Keratinocyte (primary cell): ENCODE data around the gene GATD1. TPM values are rescaled to one million over a fixed set of nuclear protein-coding genes. Genes with fewer than 3 reads are reported as not detected.

Experiments used
- DNase-seq: peaks from one replicate; pipeline ENCODE4 v3.0.0-alpha.2; 2011; ENCODE audit warnings: low read depth, missing footprints, low spot score
- FAIRE-seq: peaks from 2 replicates; lab custom pipeline; 2011; peaks lifted over from hg19 to GRCh38; lab: Jason Lieb, UNC
- H2AFZ ChIP-seq: 2 replicates; pipeline ENCODE4 v1.6.0; 2012; ENCODE audit warnings: low read length, control low read depth, inconsistent platforms; ENCODE audit not compliant: control insufficient read depth
- H3K27ac ChIP-seq: 2 replicates; pipeline ENCODE4 v1.5.1; 2011; ENCODE audit warnings: low read length; ENCODE audit not compliant: control insufficient read depth, insufficient read depth
- H3K27me3 ChIP-seq: 3 replicates; pipeline ENCODE4 v1.6.0; 2011; ENCODE audit warnings: low read length; ENCODE audit not compliant: control insufficient read depth, insufficient read depth; ENCODE audit errors: extremely low read depth
- H3K36me3 ChIP-seq, 2 experiments: 2 replicates in 1 of 2; 3 replicates in 1 of 2; pipeline ENCODE4 v1.5.1; 2011; ENCODE audit warnings: low read length in 2 of 2, mild to moderate bottlenecking in 1 of 2; ENCODE audit not compliant: control insufficient read depth in 2 of 2, insufficient read depth in 2 of 2; ENCODE audit errors: extremely low read depth in 1 of 2
- H3K4me1 ChIP-seq: 3 replicates; pipeline ENCODE4 v1.5.1; 2011; ENCODE audit warnings: low read length; ENCODE audit not compliant: control insufficient read depth, insufficient read depth; ENCODE audit errors: extremely low read depth
- H3K4me2 ChIP-seq: 3 replicates; pipeline ENCODE4 v1.6.0; 2011; ENCODE audit warnings: low read depth, low read length; ENCODE audit not compliant: control insufficient read depth, insufficient read depth; ENCODE audit errors: extremely low read depth
- H3K4me3 ChIP-seq, 3 experiments: fragments of 200-600 bp in 1 of 3; sonication (generic) in 1 of 3; 2 replicates in 2 of 3; 3 replicates in 1 of 3; pipeline ENCODE4 v1.5.1; 2011 to 2016; ENCODE audit warnings: low read length in 3 of 3, mild to moderate bottlenecking in 3 of 3, control low read depth in 2 of 3, inconsistent platforms in 1 of 3, low read depth in 1 of 3, mixed read lengths in 1 of 3, mixed run types in 1 of 3, moderate library complexity in 1 of 3; ENCODE audit not compliant: control insufficient read depth in 2 of 3, insufficient read depth in 2 of 3; ENCODE audit errors: extremely low read depth in 1 of 3
- H3K79me2 ChIP-seq: 2 replicates; pipeline ENCODE4 v1.6.0; 2012; ENCODE audit warnings: low read length; ENCODE audit not compliant: control insufficient read depth, insufficient read depth
- H3K9ac ChIP-seq: 3 replicates; pipeline ENCODE4 v1.6.0; 2011; ENCODE audit warnings: low read length; ENCODE audit not compliant: control insufficient read depth, insufficient read depth; ENCODE audit errors: extremely low read depth
- H3K9me1 ChIP-seq: 3 replicates; pipeline ENCODE4 v1.6.0; 2011; ENCODE audit warnings: low read length; ENCODE audit not compliant: control insufficient read depth, insufficient read depth; ENCODE audit errors: extremely low read depth
- H3K9me3 ChIP-seq: 2 replicates; pipeline ENCODE4 v1.5.1; 2012; ENCODE audit warnings: low read depth, low read length; ENCODE audit not compliant: control insufficient read depth
- H4K20me1 ChIP-seq: 3 replicates; pipeline ENCODE4 v1.6.0; 2011; ENCODE audit warnings: low read length; ENCODE audit not compliant: control insufficient read depth, insufficient read depth; ENCODE audit errors: extremely low read depth
- EZH2 ChIP-seq: IDR thresholded peaks from one replicate; pipeline ENCODE4 v1.6.1; 2012; ENCODE audit warnings: inconsistent platforms, mild to moderate bottlenecking, low read length, moderate library complexity
- dilution Hi-C: fragments of 300-500 bp; cut with MboI; formaldehyde crosslinking; loops from one replicate; pipeline ENCODE4 v1.7.0; 2020; ENCODE audit warnings: low sequenced_read_pairs; ENCODE audit not compliant: extremely low pct_ligation_motif_present
- polyA plus RNA-seq, 5 experiments: library from polyadenylated mRNA; depleted of rRNA in 3 of 5; stranded (reverse) in 3 of 5; stranded (forward) in 1 of 5; unstranded in 1 of 5; fragments of >200 nt; gene quantifications; 1 replicate in 1 of 5; 2 replicates in 3 of 5; 3 replicates in 1 of 5; pipeline versions ENCODE4 v1.2.1 to v1.2.3, GENCODE V29; 2011 to 2012; ENCODE audit warnings: missing spikeins in 2 of 5, low read depth in 1 of 5, low replicate concordance in 1 of 5
- TF ChIP-seq, protein P1 (sequence below), 3 experiments: IDR thresholded peaks in 1 of 3; conservative IDR thresholded peaks in 1 of 3; optimal IDR thresholded peaks in 1 of 3; 2 replicates in 2 of 3; 3 replicates in 1 of 3; pipeline versions ENCODE3 to v1.5.1; 2011; ENCODE audit warnings: low read length in 3 of 3, mild to moderate bottlenecking in 3 of 3, moderate library complexity in 2 of 3, control low read depth in 1 of 3, inconsistent platforms in 1 of 3; ENCODE audit not compliant: insufficient read depth in 2 of 3; ENCODE audit errors: extremely low read depth in 1 of 3

The GATD1 gene
- polyA plus RNA-seq, 1 donor (not counting 4 experiments of a cell fraction or from before 2014, with no cell fraction given) = 24.4 TPM

DNA sequence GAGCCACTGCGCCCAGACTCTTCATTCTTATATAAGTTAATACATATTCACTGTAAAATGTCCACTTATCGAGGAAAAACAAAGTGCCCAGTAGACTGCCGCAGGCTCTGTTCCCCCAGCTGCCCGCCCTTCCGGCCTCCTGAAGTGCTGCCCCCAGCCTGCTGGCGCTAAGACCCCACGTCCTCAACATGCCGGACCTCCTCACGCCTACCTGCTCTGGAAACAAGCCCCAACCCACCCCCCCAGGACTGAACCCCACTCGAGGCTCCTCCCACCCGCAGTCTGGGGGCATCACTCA lies 1.1 kb downstream of the GATD1 start:
- Histone ChIP-seq H3K4me3 (peak overlapping the region; percentile 79 to 91 (median 85)), H3K9me1 (peaks cover 12% of the 10 kb centered on the region), H3K9ac (peak overlapping the region; percentile 92), H3K36me3 (peaks cover 26 to 33% of the 10 kb centered on the region in 2 experiments), H3K4me2 (peak overlapping the region; percentile 91), H3K79me2 (peaks cover 76% of the 10 kb centered on the region), H3K9me3 (no peaks in the 10 kb centered on the region), H2AFZ (no peak overlapping the region), H3K4me1 (peaks cover 19% of the 10 kb centered on the region), H4K20me1 (peaks cover 11% of the 10 kb centered on the region), H3K27me3 (no peaks in the 10 kb centered on the region), H3K27ac (peak overlapping the region; percentile 77)
- FAIRE-seq = no peak
- dilution Hi-C loops = no loop called here
- DNase-seq = no peak
- TF ChIP-seq, protein P1, sequence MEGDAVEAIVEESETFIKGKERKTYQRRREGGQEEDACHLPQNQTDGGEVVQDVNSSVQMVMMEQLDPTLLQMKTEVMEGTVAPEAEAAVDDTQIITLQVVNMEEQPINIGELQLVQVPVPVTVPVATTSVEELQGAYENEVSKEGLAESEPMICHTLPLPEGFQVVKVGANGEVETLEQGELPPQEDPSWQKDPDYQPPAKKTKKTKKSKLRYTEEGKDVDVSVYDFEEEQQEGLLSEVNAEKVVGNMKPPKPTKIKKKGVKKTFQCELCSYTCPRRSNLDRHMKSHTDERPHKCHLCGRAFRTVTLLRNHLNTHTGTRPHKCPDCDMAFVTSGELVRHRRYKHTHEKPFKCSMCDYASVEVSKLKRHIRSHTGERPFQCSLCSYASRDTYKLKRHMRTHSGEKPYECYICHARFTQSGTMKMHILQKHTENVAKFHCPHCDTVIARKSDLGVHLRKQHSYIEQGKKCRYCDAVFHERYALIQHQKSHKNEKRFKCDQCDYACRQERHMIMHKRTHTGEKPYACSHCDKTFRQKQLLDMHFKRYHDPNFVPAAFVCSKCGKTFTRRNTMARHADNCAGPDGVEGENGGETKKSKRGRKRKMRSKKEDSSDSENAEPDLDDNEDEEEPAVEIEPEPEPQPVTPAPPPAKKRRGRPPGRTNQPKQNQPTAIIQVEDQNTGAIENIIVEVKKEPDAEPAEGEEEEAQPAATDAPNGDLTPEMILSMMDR (optimal IDR thresholded peaks at IDR 0.05 in 1 of 3, IDR thresholded peaks at IDR 0.05 in 1 of 3, conservative IDR thresholded peaks at IDR 0.05 in 1 of 3; ENCODE audit: extremely low read depth in 1 of 3, insufficient read depth in 2 of 3, low read length in 3 of 3) = no peak
- no peak for TF ChIP-seq EZH2

DNA sequence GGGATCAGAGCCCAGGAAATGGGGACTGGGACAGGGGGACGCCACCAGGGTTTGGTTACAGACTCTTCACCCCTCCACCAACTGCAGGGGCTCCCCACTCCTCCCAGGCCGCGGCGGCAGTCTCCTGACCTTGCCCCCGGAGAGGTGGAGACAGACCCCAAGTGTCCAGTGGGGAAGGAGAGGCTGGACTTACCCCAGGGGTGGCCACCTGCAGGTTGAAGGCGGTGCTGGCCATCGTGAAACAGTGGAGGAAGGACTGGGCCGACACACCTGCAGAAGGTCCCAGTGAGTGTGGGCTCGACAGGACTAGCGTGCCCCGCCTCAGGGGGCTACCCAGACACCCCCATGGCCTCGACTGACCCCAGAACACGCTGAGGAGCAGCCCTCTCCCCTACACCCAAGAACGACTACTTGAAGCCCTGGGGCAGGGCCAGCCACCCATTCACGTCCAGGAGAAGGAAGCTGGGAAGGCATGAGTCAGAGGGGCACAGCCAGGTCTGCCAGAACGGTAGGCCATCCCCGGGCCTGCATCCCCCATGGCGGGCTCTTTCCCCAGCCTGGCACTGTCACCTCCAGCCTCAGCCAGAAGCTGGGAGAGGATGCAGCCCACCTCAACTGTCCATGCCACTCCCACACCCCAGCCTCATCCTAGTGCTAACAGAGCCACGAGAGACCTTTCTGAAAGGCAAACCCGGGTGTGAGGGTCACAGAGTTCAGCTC lies 2.3 kb downstream of the GATD1 start:
- peaks cover 19% of the 10 kb centered on the region for H3K4me1 ChIP-seq
- peaks cover 37 to 40% of the 10 kb centered on the region in 2 experiments for H3K36me3 ChIP-seq
- H3K4me3 ChIP-seq = peak overlapping the region; percentile 57 to 91 (median 79)
- peak overlapping the region; percentile 91 for H3K4me2 ChIP-seq
- H2AFZ ChIP-seq = no peak overlapping the region
- no peaks in the 10 kb centered on the region for H3K9me3 ChIP-seq
- FAIRE-seq (peak; percentile 73), DNase-seq (no peak)
- peak overlapping the region; percentile 62 for H3K9ac ChIP-seq
- H3K9me1 ChIP-seq = peaks cover 12% of the 10 kb centered on the region
- dilution Hi-C loops = no loop called here
- H3K27me3 ChIP-seq = no peaks in the 10 kb centered on the region
- TF ChIP-seq EZH2 = no peak
- TF ChIP-seq, protein P1 (optimal IDR thresholded peaks at IDR 0.05 in 1 of 3, IDR thresholded peaks at IDR 0.05 in 1 of 3, conservative IDR thresholded peaks at IDR 0.05 in 1 of 3; ENCODE audit: extremely low read depth in 1 of 3, insufficient read depth in 2 of 3, low read length in 3 of 3) = no peak
- peaks cover 15% of the 10 kb centered on the region for H4K20me1 ChIP-seq
- H3K79me2 ChIP-seq = peaks cover 83% of the 10 kb centered on the region
- peak overlapping the region; percentile 26 for H3K27ac ChIP-seq
